CD4-positive, alpha-beta T cell treated with Interleukin-2 at 100 ng/mL for 4 hours (primary cell): Measurements from ENCODE around the gene C2orf92.
A peak's percentile ranks its signal among the peaks of the same experiment; 100 is the strongest.

ENCODE experiments used
- DNase-seq: peaks from one replicate; pipeline ENCODE4 v3.0.0-alpha.2; 2020; ENCODE audit warnings: low spot score

C2orf92 gene

GRCh38 chr2:97730245-97730644 lies 60.7 kb downstream of the C2orf92 start:
- no peak for DNase-seq

GRCh38 chr2:97731274-97732020 lies 61.9 kb downstream of the C2orf92 start:
- DNase-seq = no peak

- DNase-seq = no peak
Observed at GRCh38 chr2:97732436-97733340, 63.2 kb downstream of the C2orf92 start.

GRCh38 chr2:97733341-97734035 lies 64.0 kb downstream of the C2orf92 start:
- DNase-seq = no peak

- DNase-seq = no peak
Observed at GRCh38 chr2:97734061-97735051, 64.8 kb downstream of the C2orf92 start.

- DNase-seq = no peak
Observed at GRCh38 chr2:97735161-97735561, 65.6 kb downstream of the C2orf92 start.

GRCh38 chr2:97736185-97736584 lies 66.7 kb downstream of the C2orf92 start:
- no peak for DNase-seq

- no peak for DNase-seq
Observed at GRCh38 chr2:97736608-97737330, 67.3 kb downstream of the C2orf92 start.

GRCh38 chr2:97737421-97738178 lies 68.1 kb downstream of the C2orf92 start:
- no peak for DNase-seq

- DNase-seq = no peak
Observed at GRCh38 chr2:97738179-97739019, 68.9 kb downstream of the C2orf92 start.

GRCh38 chr2:97739020-97739892 lies 69.7 kb downstream of the C2orf92 start:
- DNase-seq = no peak

- no peak for DNase-seq
Observed at GRCh38 chr2:97739893-97740245, 70.4 kb downstream of the C2orf92 start.

GRCh38 chr2:97740590-97741182 lies 71.2 kb downstream of the C2orf92 start:
- DNase-seq = peak; percentile 44

GRCh38 chr2:97741251-97741650 lies 71.7 kb downstream of the C2orf92 start:
- no peak for DNase-seq

- no peak for DNase-seq
Observed at GRCh38 chr2:97741686-97742085, 72.2 kb downstream of the C2orf92 start.

- peak; percentile 61 for DNase-seq
Observed at GRCh38 chr2:97742381-97742847, 72.9 kb downstream of the C2orf92 start.

- DNase-seq = no peak
Observed at GRCh38 chr2:97743913-97744312, 74.4 kb downstream of the C2orf92 start.
